ENCODE measurements around the gene TXNDC17.

Gene TXNDC17

GRCh38 chr17:6641247-6641863, 495 bp downstream of the TXNDC17 start:
- H3K9ac ChIP-seq (ENCODE audit: insufficient read length, low read depth): peak overlapping the region; percentile 93
- H3K36me3 ChIP-seq (ENCODE audit: insufficient read depth, insufficient read length, low read length): peaks cover 49% of the 10 kb centered on the region
- H3K9me3 ChIP-seq (ENCODE audit: insufficient read depth, low read length): no peaks in the 10 kb centered on the region
- H3K27me3 ChIP-seq (ENCODE audit: insufficient read depth, insufficient read length): peaks cover 10% of the 10 kb centered on the region
- TF ChIP-seq ZNF274 (IDR thresholded peaks at IDR 0.05; ENCODE audit: low read depth, low read length): no peak
- TF ChIP-seq YY1 (IDR thresholded peaks at IDR 0.05; ENCODE audit: insufficient read depth, insufficient read length): no peak
- TF ChIP-seq SUZ12 (IDR thresholded peaks at IDR 0.05; ENCODE audit: extremely low read depth, insufficient read depth, insufficient read length): no peak
- H3K4me1 ChIP-seq (ENCODE audit: insufficient read depth, insufficient read length): peaks cover 11% of the 10 kb centered on the region
- H3K4me3 ChIP-seq (ENCODE audit: insufficient read length, low read depth): peak overlapping the region; percentile 73
- peak; percentile 28 for DNase-seq (ENCODE audit: low read depth, low spot score)

- TF ChIP-seq SUZ12 (IDR thresholded peaks at IDR 0.05; ENCODE audit: extremely low read depth, insufficient read depth, insufficient read length) (no peak), YY1 (IDR thresholded peaks at IDR 0.05; ENCODE audit: insufficient read depth, insufficient read length) (no peak), ZNF274 (IDR thresholded peaks at IDR 0.05; ENCODE audit: low read depth, low read length) (no peak)
- Histone ChIP-seq H3K36me3 (ENCODE audit: insufficient read depth, insufficient read length, low read length) (peaks cover 45% of the 10 kb centered on the region), H3K9ac (ENCODE audit: insufficient read length, low read depth) (no peak overlapping the region), H3K4me3 (ENCODE audit: insufficient read length, low read depth) (no peak overlapping the region), H3K9me3 (ENCODE audit: insufficient read depth, low read length) (no peaks in the 10 kb centered on the region), H3K27me3 (ENCODE audit: insufficient read depth, insufficient read length) (peaks cover 10% of the 10 kb centered on the region), H3K4me1 (ENCODE audit: insufficient read depth, insufficient read length) (peaks cover 8% of the 10 kb centered on the region)
- DNase-seq (ENCODE audit: low read depth, low spot score): no peak
Measured at GRCh38 chr17:6642592-6642991, 1.7 kb downstream of the TXNDC17 start.

- peaks cover 5% of the 10 kb centered on the region for H3K4me1 ChIP-seq (ENCODE audit: insufficient read depth, insufficient read length)
- TF ChIP-seq SUZ12 (IDR thresholded peaks at IDR 0.05; ENCODE audit: extremely low read depth, insufficient read depth, insufficient read length) (no peak), ZNF274 (IDR thresholded peaks at IDR 0.05; ENCODE audit: low read depth, low read length) (no peak), YY1 (IDR thresholded peaks at IDR 0.05; ENCODE audit: insufficient read depth, insufficient read length) (no peak)
- no peaks in the 10 kb centered on the region for H3K9me3 ChIP-seq (ENCODE audit: insufficient read depth, low read length)
- H3K9ac ChIP-seq (ENCODE audit: insufficient read length, low read depth): no peak overlapping the region
- peaks cover 51% of the 10 kb centered on the region for H3K36me3 ChIP-seq (ENCODE audit: insufficient read depth, insufficient read length, low read length)
- no peak for DNase-seq (ENCODE audit: low read depth, low spot score)
- H3K4me3 ChIP-seq (ENCODE audit: insufficient read length, low read depth): no peak overlapping the region
- peaks cover 10% of the 10 kb centered on the region for H3K27me3 ChIP-seq (ENCODE audit: insufficient read depth, insufficient read length)
Measured at GRCh38 chr17:6643451-6644125, 2.7 kb downstream of the TXNDC17 start.

GRCh38 chr17:6648181-6648580, 7.3 kb downstream of the TXNDC17 start:
- no peak overlapping the region for H3K4me3 ChIP-seq (ENCODE audit: insufficient read length, low read depth)
- H3K36me3 ChIP-seq (ENCODE audit: insufficient read depth, insufficient read length, low read length): peaks cover 51% of the 10 kb centered on the region
- no peak overlapping the region for H3K9ac ChIP-seq (ENCODE audit: insufficient read length, low read depth)
- no peak for DNase-seq (ENCODE audit: low read depth, low spot score)
- no peak for TF ChIP-seq SUZ12 (IDR thresholded peaks at IDR 0.05; ENCODE audit: extremely low read depth, insufficient read depth, insufficient read length)
- TF ChIP-seq YY1 (IDR thresholded peaks at IDR 0.05; ENCODE audit: insufficient read depth, insufficient read length): no peak
- H3K4me1 ChIP-seq (ENCODE audit: insufficient read depth, insufficient read length): no peaks in the 10 kb centered on the region
- peaks cover 16% of the 10 kb centered on the region for H3K27me3 ChIP-seq (ENCODE audit: insufficient read depth, insufficient read length)
- no peaks in the 10 kb centered on the region for H3K9me3 ChIP-seq (ENCODE audit: insufficient read depth, low read length)

DNA sequence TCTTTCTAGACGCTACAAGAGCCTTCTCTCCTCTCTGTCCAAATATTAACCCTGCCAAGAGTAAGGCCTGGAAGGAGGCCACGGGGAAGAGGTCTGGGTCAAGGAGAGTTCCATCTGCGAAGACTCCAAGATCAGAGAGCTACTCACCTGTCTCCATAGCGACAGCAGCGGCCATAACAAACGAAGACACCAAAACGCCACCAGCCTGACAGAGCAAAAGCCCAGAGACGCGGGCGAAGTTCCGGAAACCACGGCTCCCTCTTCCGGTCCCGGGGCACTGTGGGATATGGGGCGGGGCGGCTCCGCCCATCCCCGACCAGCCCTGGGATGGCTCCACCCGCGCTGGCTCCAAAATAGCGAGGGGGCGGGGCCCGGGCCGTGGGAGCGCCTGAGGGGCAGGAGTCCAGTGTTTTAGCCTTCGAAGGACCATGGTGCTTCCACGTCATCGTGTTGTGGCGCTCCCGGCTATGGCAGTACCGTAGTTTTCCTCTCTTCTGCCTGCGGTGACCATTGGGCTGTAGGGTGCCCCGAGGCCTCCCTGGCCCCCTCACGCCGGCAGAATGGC, 10.6 kb downstream of the TXNDC17 start, which contains the start of the genes C17orf100 and MED31:
C17orf100 (plus strand) TSS at position 409 of the 565 bp plus-strand sequence; CDS start at position 561, 152 bp downstream.
MED31 (minus strand) TSS at position 252 of the 565 bp plus-strand sequence; CDS start at position 175, 77 bp downstream.
- peak within 1 kb of the TSS; percentile 94 for H3K4me3 ChIP-seq (ENCODE audit: insufficient read length, low read depth)
- peak within 1 kb of the TSS; percentile 82 for H3K9ac ChIP-seq (ENCODE audit: insufficient read length, low read depth)
- peaks cover 25% of the 10 kb centered on the region for H3K36me3 ChIP-seq (ENCODE audit: insufficient read depth, insufficient read length, low read length)
- H3K27me3 ChIP-seq (ENCODE audit: insufficient read depth, insufficient read length): peaks cover 44% of the 10 kb centered on the region
- TF ChIP-seq SUZ12 (IDR thresholded peaks at IDR 0.05; ENCODE audit: extremely low read depth, insufficient read depth, insufficient read length): no peak
- TF ChIP-seq YY1 (IDR thresholded peaks at IDR 0.05; ENCODE audit: insufficient read depth, insufficient read length): no peak
- TF ChIP-seq ZNF274 (IDR thresholded peaks at IDR 0.05; ENCODE audit: low read depth, low read length): no peak
- H3K4me1 ChIP-seq (ENCODE audit: insufficient read depth, insufficient read length): peaks cover 4% of the 10 kb centered on the region
- peak; percentile 74 for DNase-seq (ENCODE audit: low read depth, low spot score)
- no peaks in the 10 kb centered on the region for H3K9me3 ChIP-seq (ENCODE audit: insufficient read depth, low read length)

DNA sequence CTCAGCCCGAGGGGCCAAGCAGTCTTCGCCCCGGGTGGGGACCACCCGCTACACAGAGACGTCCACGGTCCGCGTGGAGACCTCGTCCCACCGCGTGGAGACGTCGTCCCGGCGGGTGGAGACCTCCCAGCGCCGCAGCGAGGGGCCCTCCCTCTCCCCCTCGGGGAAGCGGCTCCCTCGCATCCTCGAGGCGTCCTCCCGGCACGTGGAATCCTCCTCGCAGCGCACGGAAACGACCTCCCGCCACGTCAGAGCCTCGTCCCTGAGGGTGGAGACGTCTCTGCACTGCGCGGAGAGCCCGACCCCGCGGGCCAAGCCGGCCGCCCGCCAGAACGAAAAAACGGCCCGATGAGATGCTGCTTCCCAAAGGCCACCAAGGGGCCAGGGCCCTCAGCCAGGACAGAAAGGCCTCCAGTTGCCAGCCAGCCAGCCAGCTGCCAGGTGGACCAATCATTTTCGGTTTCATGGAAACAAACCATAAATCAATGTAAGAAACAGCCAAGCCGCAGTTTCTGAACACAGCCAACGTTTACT, 11.1 kb downstream of the TXNDC17 start:
- peak overlapping the region; percentile 64 for H3K9ac ChIP-seq (ENCODE audit: insufficient read length, low read depth)
- peaks cover 24% of the 10 kb centered on the region for H3K36me3 ChIP-seq (ENCODE audit: insufficient read depth, insufficient read length, low read length)
- H3K4me3 ChIP-seq (ENCODE audit: insufficient read length, low read depth): peak overlapping the region; percentile 94
- H3K27me3 ChIP-seq (ENCODE audit: insufficient read depth, insufficient read length): peaks cover 44% of the 10 kb centered on the region
- peaks cover 4% of the 10 kb centered on the region for H3K4me1 ChIP-seq (ENCODE audit: insufficient read depth, insufficient read length)
- H3K9me3 ChIP-seq (ENCODE audit: insufficient read depth, low read length): no peaks in the 10 kb centered on the region
- no peak for TF ChIP-seq SUZ12 (IDR thresholded peaks at IDR 0.05; ENCODE audit: extremely low read depth, insufficient read depth, insufficient read length)
- no peak for TF ChIP-seq ZNF274 (IDR thresholded peaks at IDR 0.05; ENCODE audit: low read depth, low read length)
- TF ChIP-seq YY1 (IDR thresholded peaks at IDR 0.05; ENCODE audit: insufficient read depth, insufficient read length): no peak
- DNase-seq (ENCODE audit: low read depth, low spot score): no peak

Data from NT2/D1 (cell line).